Astrocyte (in vitro differentiated cells and primary cell): ENCODE measurements around the gene APRT.

Experiments
- EZH2 ChIP-seq: IDR thresholded peaks from 2 replicates; pipeline ENCODE4 v1.6.1; 2012; ENCODE audit warnings: mild to moderate bottlenecking, low read length, inconsistent platforms; ENCODE audit not compliant: insufficient read depth
- TF ChIP-seq, protein P1 (sequence below): IDR thresholded peaks from 2 replicates; pipeline ENCODE4 v1.5.1; 2011; ENCODE audit warnings: low read depth, mild to moderate bottlenecking, inconsistent platforms, low read length, moderate library complexity; ENCODE audit not compliant: insufficient read depth

DNA sequence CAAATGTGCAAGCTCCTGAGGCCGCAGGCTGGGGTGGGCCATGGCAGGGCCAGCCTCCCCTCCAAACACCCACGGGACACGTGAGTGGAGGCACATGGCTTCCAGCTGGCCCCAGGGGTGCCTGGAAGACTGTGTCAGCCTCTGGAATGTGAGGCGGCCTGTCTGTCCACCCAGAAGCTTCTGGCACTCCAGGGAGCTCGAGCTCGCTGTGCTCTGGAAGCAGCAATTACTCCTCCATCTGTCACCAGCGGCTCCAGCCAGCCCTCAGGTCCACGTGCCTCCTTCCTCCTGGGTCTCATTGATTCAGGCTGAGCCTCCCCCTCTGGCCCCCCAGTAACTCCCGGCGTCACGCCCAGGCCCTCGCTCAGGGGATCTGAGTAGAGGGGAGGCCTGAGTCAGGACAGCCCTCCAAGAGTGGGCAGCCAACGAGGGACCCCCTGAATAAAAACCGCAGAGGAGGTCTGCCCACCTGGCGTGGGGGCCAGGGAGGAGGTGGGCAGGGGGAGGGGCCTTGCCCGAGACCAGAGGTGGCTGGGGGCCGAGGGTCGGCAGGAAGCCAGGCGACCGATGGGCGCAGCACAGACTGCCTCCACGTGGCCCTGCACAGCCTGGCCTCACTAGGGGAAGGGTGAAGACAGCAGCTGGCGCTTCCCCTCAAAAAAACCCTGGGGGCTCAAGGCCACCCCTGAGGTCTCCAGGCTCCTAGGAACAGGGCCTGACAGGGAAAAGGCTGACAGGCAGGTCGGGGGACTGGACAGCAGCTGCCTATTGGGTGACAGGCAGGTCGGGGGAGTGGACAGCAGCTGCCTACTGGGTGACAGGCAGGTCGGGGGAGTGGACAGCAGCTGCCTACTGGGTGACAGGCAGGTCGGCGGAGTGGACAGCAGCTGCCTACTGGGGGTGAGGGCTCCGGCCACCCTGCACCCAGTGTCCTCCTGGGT is 38.6 kb downstream of the APRT start:
- TF ChIP-seq, protein P1, sequence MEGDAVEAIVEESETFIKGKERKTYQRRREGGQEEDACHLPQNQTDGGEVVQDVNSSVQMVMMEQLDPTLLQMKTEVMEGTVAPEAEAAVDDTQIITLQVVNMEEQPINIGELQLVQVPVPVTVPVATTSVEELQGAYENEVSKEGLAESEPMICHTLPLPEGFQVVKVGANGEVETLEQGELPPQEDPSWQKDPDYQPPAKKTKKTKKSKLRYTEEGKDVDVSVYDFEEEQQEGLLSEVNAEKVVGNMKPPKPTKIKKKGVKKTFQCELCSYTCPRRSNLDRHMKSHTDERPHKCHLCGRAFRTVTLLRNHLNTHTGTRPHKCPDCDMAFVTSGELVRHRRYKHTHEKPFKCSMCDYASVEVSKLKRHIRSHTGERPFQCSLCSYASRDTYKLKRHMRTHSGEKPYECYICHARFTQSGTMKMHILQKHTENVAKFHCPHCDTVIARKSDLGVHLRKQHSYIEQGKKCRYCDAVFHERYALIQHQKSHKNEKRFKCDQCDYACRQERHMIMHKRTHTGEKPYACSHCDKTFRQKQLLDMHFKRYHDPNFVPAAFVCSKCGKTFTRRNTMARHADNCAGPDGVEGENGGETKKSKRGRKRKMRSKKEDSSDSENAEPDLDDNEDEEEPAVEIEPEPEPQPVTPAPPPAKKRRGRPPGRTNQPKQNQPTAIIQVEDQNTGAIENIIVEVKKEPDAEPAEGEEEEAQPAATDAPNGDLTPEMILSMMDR, result no peak
- TF ChIP-seq EZH2, result no peak
